AML-193 (cell line): ENCODE data around the gene OSBP2.
A peak's percentile ranks its signal among the peaks of the same experiment; 100 is the strongest.

Source experiments
- DNase-seq, 2 experiments: peaks; one replicate each; lab custom pipeline; 2025; lab: John Stamatoyannopoulos, UW

OSBP2 gene

GRCh38 chr22:30940685-30941362, 246.2 kb downstream of the OSBP2 start:
- no peak for DNase-seq

GRCh38 chr22:30941363-30941740, 246.7 kb downstream of the OSBP2 start:
- DNase-seq: no peak

- no peak for DNase-seq
Observed at GRCh38 chr22:30943368-30943767, 248.7 kb downstream of the OSBP2 start.

GRCh38 chr22:30944986-30945385, 250.3 kb downstream of the OSBP2 start:
- no peak for DNase-seq

- no peak for DNase-seq
Observed at GRCh38 chr22:30945653-30946052, 251.0 kb downstream of the OSBP2 start.

GRCh38 chr22:30946354-30946753, 251.7 kb downstream of the OSBP2 start:
- no peak for DNase-seq

GRCh38 chr22:30947173-30947815, 252.6 kb downstream of the OSBP2 start:
- DNase-seq: no peak

GRCh38 chr22:30947816-30948454, 253.3 kb downstream of the OSBP2 start:
- DNase-seq: peak; percentile 55 to 56

GRCh38 chr22:30948930-30949342, 254.3 kb downstream of the OSBP2 start:
- no peak for DNase-seq

- no peak for DNase-seq
Observed at GRCh38 chr22:30949934-30950660, 255.4 kb downstream of the OSBP2 start.

- DNase-seq: no peak
Observed at GRCh38 chr22:30953206-30953605, 258.5 kb downstream of the OSBP2 start.

- no peak for DNase-seq
Observed at GRCh38 chr22:30955153-30955552, 260.5 kb downstream of the OSBP2 start.
